ENCODE results near the gene HYDIN. TPM values are rescaled to one million over a fixed set of nuclear protein-coding genes. Genes with fewer than 3 reads are reported as not detected.

The HYDIN gene
- total RNA-seq, 4 donors from 2014 or later: 0.72 to 4.3 (median 1.2) TPM

DNA sequence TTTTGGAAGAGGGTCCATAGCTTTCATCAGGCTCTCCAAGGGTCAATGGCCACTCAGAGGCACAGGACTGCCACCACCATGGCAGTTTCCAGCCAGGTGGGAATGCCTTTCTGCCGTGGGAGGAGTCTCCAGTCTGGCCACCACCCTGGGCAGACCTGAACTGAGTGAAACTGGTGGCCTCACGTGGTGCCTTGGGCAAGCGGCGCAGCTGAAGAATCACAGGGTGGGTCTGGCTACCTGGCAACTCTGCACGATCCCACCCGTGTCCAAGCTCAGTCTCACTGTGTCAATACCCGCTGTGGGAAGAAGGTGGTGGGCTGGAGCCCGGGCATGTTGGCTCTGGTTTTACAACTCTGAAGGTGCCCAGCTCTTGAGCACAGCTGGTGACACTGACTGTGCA lies 461.4 kb downstream of the HYDIN start:
- TF ChIP-seq, protein P1, sequence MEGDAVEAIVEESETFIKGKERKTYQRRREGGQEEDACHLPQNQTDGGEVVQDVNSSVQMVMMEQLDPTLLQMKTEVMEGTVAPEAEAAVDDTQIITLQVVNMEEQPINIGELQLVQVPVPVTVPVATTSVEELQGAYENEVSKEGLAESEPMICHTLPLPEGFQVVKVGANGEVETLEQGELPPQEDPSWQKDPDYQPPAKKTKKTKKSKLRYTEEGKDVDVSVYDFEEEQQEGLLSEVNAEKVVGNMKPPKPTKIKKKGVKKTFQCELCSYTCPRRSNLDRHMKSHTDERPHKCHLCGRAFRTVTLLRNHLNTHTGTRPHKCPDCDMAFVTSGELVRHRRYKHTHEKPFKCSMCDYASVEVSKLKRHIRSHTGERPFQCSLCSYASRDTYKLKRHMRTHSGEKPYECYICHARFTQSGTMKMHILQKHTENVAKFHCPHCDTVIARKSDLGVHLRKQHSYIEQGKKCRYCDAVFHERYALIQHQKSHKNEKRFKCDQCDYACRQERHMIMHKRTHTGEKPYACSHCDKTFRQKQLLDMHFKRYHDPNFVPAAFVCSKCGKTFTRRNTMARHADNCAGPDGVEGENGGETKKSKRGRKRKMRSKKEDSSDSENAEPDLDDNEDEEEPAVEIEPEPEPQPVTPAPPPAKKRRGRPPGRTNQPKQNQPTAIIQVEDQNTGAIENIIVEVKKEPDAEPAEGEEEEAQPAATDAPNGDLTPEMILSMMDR (IDR thresholded peaks at IDR 0.05): no peak
- ATAC-seq (ENCODE audit: low FRiP score) (no peak), DNase-seq (ENCODE audit: low spot score) (no peak)

DNA sequence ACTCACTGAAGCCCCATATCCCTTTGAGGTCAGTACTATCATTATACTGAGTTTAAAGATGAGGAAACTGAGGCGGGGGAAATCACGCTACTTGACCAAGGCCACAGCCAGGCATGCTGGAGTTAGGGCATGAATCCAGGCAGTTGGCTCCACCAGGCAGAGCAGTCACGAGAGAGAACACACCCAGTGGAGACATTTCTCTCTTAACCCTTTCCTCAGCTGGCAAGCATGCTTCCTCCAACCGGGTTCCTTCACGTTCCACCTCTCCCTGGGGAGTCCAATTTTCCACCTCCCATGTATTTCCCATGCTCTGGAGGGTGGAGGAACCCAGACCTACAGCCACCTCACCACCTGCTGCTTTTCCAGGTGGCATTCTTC lies 462.3 kb downstream of the HYDIN start:
- DNase-seq (ENCODE audit: low spot score) (no peak), ATAC-seq (ENCODE audit: low FRiP score) (no peak)
- TF ChIP-seq, protein P1 (IDR thresholded peaks at IDR 0.05): no peak

DNA sequence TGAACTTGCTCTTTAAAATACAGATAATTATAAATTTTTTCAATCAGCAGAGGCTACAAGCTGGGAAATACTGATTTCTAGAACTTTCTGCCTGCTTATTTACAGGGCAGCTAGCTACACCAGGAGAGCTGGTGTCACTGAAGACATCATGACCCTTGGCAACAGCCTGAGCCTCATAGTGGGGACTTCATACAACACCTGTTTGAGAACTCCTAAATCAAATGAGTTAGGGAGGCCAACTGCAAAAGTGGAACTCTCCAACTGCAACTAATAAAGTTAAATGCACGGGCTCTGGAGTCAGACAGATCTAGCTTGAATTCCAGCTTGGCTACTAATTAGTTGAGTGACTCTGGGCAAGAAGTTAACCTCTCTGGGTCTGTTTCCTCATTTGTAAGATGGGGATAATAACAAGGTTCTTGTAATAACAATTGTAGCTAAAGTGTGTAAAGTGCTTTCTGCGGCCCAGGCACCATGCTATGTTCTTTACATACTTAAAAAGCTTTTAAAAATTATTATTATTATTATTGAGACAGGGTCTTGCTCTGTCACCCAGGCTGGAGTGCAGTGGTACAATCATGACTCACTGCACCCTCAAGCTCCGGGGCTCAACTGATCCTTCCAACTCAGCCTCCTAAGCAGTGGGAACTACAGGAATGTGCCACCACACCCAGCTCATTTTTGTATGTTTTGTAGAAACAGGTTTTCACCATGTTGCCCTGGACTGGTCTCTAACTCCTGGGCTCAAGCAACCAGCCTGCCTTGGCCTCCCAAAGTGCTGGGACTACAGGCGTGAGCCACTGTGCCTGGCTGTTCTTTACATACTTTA lies 462.9 kb downstream of the HYDIN start:
- TF ChIP-seq, protein P1 (IDR thresholded peaks at IDR 0.05): no peak
- DNase-seq (ENCODE audit: low spot score): no peak
- ATAC-seq (ENCODE audit: low FRiP score): no peak

DNA sequence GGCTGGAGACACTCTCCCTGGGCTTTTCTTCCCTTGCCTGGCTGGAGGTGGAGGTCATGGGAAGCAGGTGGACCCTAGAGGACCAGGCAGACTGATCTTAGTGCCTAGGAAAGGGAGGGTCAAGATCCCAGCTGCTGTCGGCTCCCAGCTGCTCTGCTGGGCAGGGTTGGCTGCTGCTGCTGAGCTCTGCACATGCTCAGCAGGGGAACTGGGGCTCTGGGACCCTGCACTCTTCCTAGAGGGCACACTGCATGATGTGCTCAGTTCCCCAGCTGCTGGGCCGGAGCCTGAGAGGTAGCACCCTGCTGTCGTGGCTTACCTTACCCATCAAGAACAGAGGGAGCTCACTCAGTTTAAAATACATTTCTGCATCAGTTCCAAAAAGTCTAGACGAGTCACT lies 463.9 kb downstream of the HYDIN start:
- DNase-seq (ENCODE audit: low spot score) (no peak), ATAC-seq (ENCODE audit: low FRiP score) (no peak)
- TF ChIP-seq, protein P1 (IDR thresholded peaks at IDR 0.05): no peak

DNA sequence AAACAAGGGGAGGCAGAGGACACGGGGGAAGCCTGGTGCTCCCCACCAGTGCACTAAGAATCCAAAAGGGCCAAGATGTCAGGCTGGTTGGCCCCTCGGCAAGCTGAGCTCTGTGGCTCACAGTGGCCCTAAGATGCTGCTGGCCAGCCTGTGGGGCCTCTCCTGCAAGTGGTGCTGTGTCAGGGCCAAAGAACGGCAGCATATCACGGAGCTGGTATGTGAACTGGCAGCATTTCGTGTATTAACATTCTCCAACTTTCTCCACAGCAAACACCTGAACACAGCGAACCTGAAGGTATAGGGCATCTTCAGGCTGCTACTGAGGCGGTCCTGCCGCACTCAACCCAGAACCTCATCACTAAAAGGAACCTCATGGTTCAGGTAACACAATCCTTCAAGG lies 464.3 kb downstream of the HYDIN start:
- no peak for ATAC-seq (ENCODE audit: low FRiP score)
- TF ChIP-seq, protein P1 (IDR thresholded peaks at IDR 0.05): no peak
- no peak for DNase-seq (ENCODE audit: low spot score)

DNA sequence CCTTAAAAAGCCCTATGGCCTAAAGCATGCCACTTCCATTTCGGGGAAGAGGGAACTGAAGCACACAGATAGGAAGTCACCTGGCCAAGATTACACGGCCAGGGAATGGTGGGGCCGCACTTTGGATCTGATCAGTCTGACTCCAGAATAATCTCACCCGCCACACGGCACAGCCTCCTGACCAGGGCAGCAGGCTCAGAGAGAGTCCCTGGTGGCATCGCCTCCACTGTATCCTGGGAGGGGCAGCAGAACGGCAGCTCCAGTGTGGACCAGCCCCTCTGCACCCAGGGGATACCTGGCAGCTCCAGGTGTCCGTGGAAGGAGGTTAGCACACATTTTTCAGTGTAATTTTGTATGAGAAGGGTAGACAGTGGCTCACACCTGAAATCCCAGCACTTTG lies 465.0 kb downstream of the HYDIN start:
- TF ChIP-seq, protein P1 (IDR thresholded peaks at IDR 0.05): no peak
- ATAC-seq (ENCODE audit: low FRiP score): no peak
- DNase-seq (ENCODE audit: low spot score): no peak

DNA sequence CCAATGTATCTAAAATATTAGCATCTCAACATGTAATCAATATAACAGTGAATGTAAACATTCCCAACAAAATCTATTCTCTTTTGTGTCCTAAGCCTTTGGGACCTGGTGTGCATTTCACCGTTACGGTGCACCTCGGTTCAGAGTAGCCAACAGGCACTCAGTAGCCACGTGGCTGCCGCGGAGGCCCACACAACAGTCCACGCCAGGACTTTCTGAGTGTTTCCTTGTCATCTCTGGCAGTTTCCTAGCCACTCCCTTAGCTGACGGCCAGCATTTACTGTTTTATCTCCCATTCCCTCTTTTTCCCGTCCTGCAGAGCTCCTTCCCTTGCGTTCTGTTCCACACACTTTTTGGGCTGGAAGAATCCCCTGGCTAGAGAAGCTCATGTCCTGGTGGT lies 465.9 kb downstream of the HYDIN start:
- ATAC-seq (ENCODE audit: low FRiP score) (no peak), DNase-seq (ENCODE audit: low spot score) (no peak)
- TF ChIP-seq, protein P1 (IDR thresholded peaks at IDR 0.05): no peak
